Loucy (cell line): ENCODE measurements around the gene GSAP.

ENCODE experiments used
- CTCF ChIP-seq: fragments of 200-600 bp; sonication (generic); conservative IDR thresholded peaks from 2 replicates; pipeline ENCODE4 v1.5.1; 2014; ENCODE audit warnings: mild to moderate bottlenecking, antibody characterized with exemption, low read length
- EZH2phosphoT487 ChIP-seq: fragments of 200-600 bp; IDR thresholded peaks from 2 replicates; pipeline ENCODE4 v1.6.1; 2018; ENCODE audit warnings: antibody characterized with exemption, mild to moderate bottlenecking, moderate library complexity, borderline replicate concordance

GRCh38 chr7:77327932-77328628 lies 88.1 kb downstream of the GSAP start:
- no peak for TF ChIP-seq CTCF
- no peak for TF ChIP-seq EZH2phosphoT487
